H1 (cell line): Measurements from ENCODE around the gene NUBPL. TPM values are rescaled to one million over a fixed set of nuclear protein-coding genes. Genes with fewer than 3 reads are reported as not detected.

Experiments
- CTCF ChIA-PET: fragments of 300-600 bp; sonication (Branson Sonifier 250); formaldehyde crosslinking; loops from one replicate; lab custom pipeline; 2021; ENCODE audit not compliant: partially characterized antibody; lab: Charles Lee
- POLR2A ChIA-PET: fragments of 300-600 bp; sonication (Branson Sonifier 250); formaldehyde crosslinking; loops from one replicate; lab custom pipeline; 2021; ENCODE audit warnings: inconsistent platforms; ENCODE audit not compliant: partially characterized antibody; lab: Charles Lee
- DNase-seq, 2 experiments: peaks; one replicate each; pipeline versions ENCODE4 v3.0.0 to v3.0.0-alpha.2; 2010 to 2022; ENCODE audit warnings: low spot score in 2 of 2, low read depth in 1 of 2, mixed read lengths in 1 of 2
- FAIRE-seq: peaks from 2 replicates; lab custom pipeline; 2011; peaks lifted over from hg19 to GRCh38; lab: Jason Lieb, UNC
- H2AFZ ChIP-seq: 2 replicates; pipeline ENCODE4 v1.8.1; 2012; ENCODE audit warnings: low read length, inconsistent platforms
- H2AK5ac ChIP-seq: 2 replicates; pipeline ENCODE4 v1.6.1; 2013; ENCODE audit warnings: low read depth, low read length
- H2BK120ac ChIP-seq: replicated peaks from 2 replicates; pipeline ENCODE3; 2013; ENCODE audit warnings: low read depth, low read length, inconsistent platforms
- H2BK12ac ChIP-seq: 2 replicates; pipeline ENCODE4 v1.6.1; 2013; ENCODE audit warnings: low read depth, low read length
- H2BK15ac ChIP-seq: 2 replicates; pipeline ENCODE4 v1.6.1; 2013; ENCODE audit warnings: low read length
- H2BK20ac ChIP-seq: 2 replicates; pipeline ENCODE4 v1.6.1; 2013; ENCODE audit warnings: low read length
- H2BK5ac ChIP-seq: 2 replicates; pipeline ENCODE4 v1.6.1; 2013; ENCODE audit warnings: low read depth, low read length
- H3K14ac ChIP-seq: 2 replicates; pipeline ENCODE4 v1.6.1; 2013; ENCODE audit warnings: inconsistent platforms; ENCODE audit not compliant: insufficient read length
- H3K18ac ChIP-seq: 2 replicates; pipeline ENCODE4 v1.6.1; 2013; ENCODE audit warnings: low read length; ENCODE audit errors: extremely low read depth
- H3K23ac ChIP-seq: 2 replicates; pipeline ENCODE4 v1.6.1; 2013; ENCODE audit warnings: inconsistent platforms; ENCODE audit not compliant: insufficient read length
- H3K23me2 ChIP-seq: 2 replicates; pipeline ENCODE4 v1.6.1; 2013; ENCODE audit warnings: low read depth, low read length
- H3K27ac ChIP-seq: 2 replicates; pipeline ENCODE4 v1.6.1; 2011; ENCODE audit warnings: low read depth, low read length, inconsistent platforms
- H3K27me3 ChIP-seq, 4 experiments: replicated peaks in 1 of 4; 1 replicate in 1 of 4; 2 replicates in 3 of 4; pipeline versions ENCODE4 v1.6.1 to v1.8.1; 2011 to 2013; ENCODE audit warnings: low read length in 3 of 4, mild to moderate bottlenecking in 3 of 4, inconsistent platforms in 2 of 4, mixed read lengths in 2 of 4, moderate library complexity in 1 of 4; ENCODE audit not compliant: control insufficient read depth in 3 of 4, insufficient read depth in 3 of 4; ENCODE audit errors: extremely low read depth in 1 of 4
- H3K36me3 ChIP-seq, 4 experiments: 2 replicates each; pipeline versions ENCODE4 v1.6.1 to v1.8.1; 2011 to 2013; ENCODE audit warnings: mild to moderate bottlenecking in 4 of 4, low read length in 3 of 4, moderate library complexity in 2 of 4, control low read depth in 1 of 4, inconsistent platforms in 1 of 4; ENCODE audit not compliant: insufficient read depth in 4 of 4, control insufficient read depth in 2 of 4
- H3K4ac ChIP-seq: replicated peaks from 2 replicates; pipeline ENCODE3; 2013; ENCODE audit warnings: low read length, low read depth, mixed read lengths, inconsistent platforms; ENCODE audit not compliant: insufficient read length
- H3K4me1 ChIP-seq, 4 experiments: replicated peaks in 1 of 4; 1 replicate in 1 of 4; 2 replicates in 3 of 4; pipeline versions ENCODE4 v1.6.1 to v1.8.1; 2011 to 2013; ENCODE audit warnings: low read length in 3 of 4, inconsistent platforms in 2 of 4, mixed read lengths in 1 of 4; ENCODE audit not compliant: insufficient read depth in 4 of 4, control insufficient read depth in 3 of 4
- H3K4me2 ChIP-seq, 2 experiments: 2 replicates each; pipeline versions ENCODE4 v1.6.1 to v1.8.1; 2011 to 2013; ENCODE audit warnings: low read depth in 2 of 2, low read length in 2 of 2, control low read depth in 1 of 2, inconsistent platforms in 1 of 2, mild to moderate bottlenecking in 1 of 2; ENCODE audit not compliant: insufficient read depth in 1 of 2
- H3K4me3 ChIP-seq, 4 experiments: fragments of 200-600, 300-600 bp in 1 of 4; sonication (generic), shearing (Covaris generic), sonication (Bioruptor Twin) in 1 of 4; 2 replicates each; pipeline versions ENCODE4 v1.5.1 to v1.8.1; 2011 to 2016; ENCODE audit warnings: low read length in 4 of 4, low read depth in 3 of 4, control low read depth in 2 of 4, inconsistent platforms in 2 of 4, mild to moderate bottlenecking in 2 of 4, mixed read lengths in 1 of 4, moderate library complexity in 1 of 4; ENCODE audit not compliant: insufficient read depth in 2 of 4; ENCODE audit errors: extremely low read depth in 1 of 4
- H3K56ac ChIP-seq: replicated peaks from 2 replicates; pipeline ENCODE3; 2013; ENCODE audit warnings: low read depth, mild to moderate bottlenecking, mixed read lengths, low read length, inconsistent platforms; ENCODE audit not compliant: insufficient read length
- H3K79me1 ChIP-seq: 2 replicates; pipeline ENCODE4 v1.6.1; 2013; ENCODE audit warnings: low read depth, low read length, control low read depth
- H3K79me2 ChIP-seq, 2 experiments: 2 replicates each; pipeline versions ENCODE4 v1.6.1 to v1.8.1; 2012 to 2013; ENCODE audit warnings: low read length in 2 of 2, mild to moderate bottlenecking in 2 of 2, inconsistent platforms in 1 of 2; ENCODE audit not compliant: insufficient read depth in 2 of 2, control insufficient read depth in 1 of 2
- H3K9ac ChIP-seq, 4 experiments: replicated peaks in 1 of 4; 1 replicate in 1 of 4; 2 replicates in 3 of 4; pipeline versions ENCODE4 v1.6.1 to v1.8.1; 2011 to 2013; ENCODE audit warnings: low read depth in 3 of 4, low read length in 3 of 4, control low read depth in 2 of 4, mild to moderate bottlenecking in 2 of 4, moderate library complexity in 2 of 4, inconsistent platforms in 1 of 4; ENCODE audit errors: extremely low read depth in 1 of 4
- H3K9me3 ChIP-seq, 2 experiments: 2 replicates each; pipeline versions ENCODE4 v1.6.1 to v1.8.1; 2012 to 2013; ENCODE audit warnings: mild to moderate bottlenecking in 2 of 2, moderate library complexity in 2 of 2, control low read depth in 1 of 2, inconsistent platforms in 1 of 2, low read depth in 1 of 2, low read length in 1 of 2, mixed read lengths in 1 of 2; ENCODE audit not compliant: insufficient read depth in 2 of 2
- H4K20me1 ChIP-seq, 2 experiments: replicated peaks in 1 of 2; 2 replicates each; pipeline versions ENCODE3 to v1.8.1; 2011 to 2013; ENCODE audit warnings: inconsistent platforms in 2 of 2, low read length in 2 of 2, mild to moderate bottlenecking in 1 of 2; ENCODE audit not compliant: insufficient read depth in 2 of 2, control insufficient read depth in 1 of 2
- H4K5ac ChIP-seq: 2 replicates; pipeline ENCODE4 v1.6.1; 2013; ENCODE audit warnings: low read length, low read depth, mixed read lengths, inconsistent platforms; ENCODE audit not compliant: insufficient read length
- H4K8ac ChIP-seq: 2 replicates; pipeline ENCODE4 v1.8.0; 2013; ENCODE audit warnings: mild to moderate bottlenecking, moderate library complexity, low read length, inconsistent platforms; ENCODE audit not compliant: insufficient read depth; ENCODE audit errors: extremely low read depth
- H4K91ac ChIP-seq: replicated peaks from 2 replicates; pipeline ENCODE3; 2013; ENCODE audit warnings: low read length, mixed read lengths, inconsistent platforms; ENCODE audit not compliant: insufficient read length
- BACH1 ChIP-seq: IDR thresholded peaks from 2 replicates; pipeline ENCODE4 v1.6.1; 2012; ENCODE audit warnings: low read length, improper control_type of control experiment
- CREB1 ChIP-seq: IDR thresholded peaks from 2 replicates; pipeline ENCODE4 v1.6.1; 2012; ENCODE audit warnings: inconsistent platforms
- RBBP5 ChIP-seq: IDR thresholded peaks from 2 replicates; pipeline ENCODE4 v1.7.1; 2012; ENCODE audit warnings: low read depth, mild to moderate bottlenecking, inconsistent platforms, low read length, moderate library complexity, borderline replicate concordance
- SRF ChIP-seq: IDR thresholded peaks from 2 replicates; pipeline ENCODE4 v1.6.1; 2011; ENCODE audit warnings: mild to moderate bottlenecking, low read depth, low read length, moderate library complexity
- SUZ12 ChIP-seq: fragments of 200-600 bp; sonication (generic); IDR thresholded peaks from 2 replicates; pipeline ENCODE4 v1.6.1; 2012; ENCODE audit warnings: mild to moderate bottlenecking, inconsistent platforms, low read length, moderate library complexity, mixed read lengths
- TAF1 ChIP-seq: IDR thresholded peaks from 2 replicates; pipeline ENCODE4 v1.6.1; 2011; ENCODE audit warnings: mild to moderate bottlenecking, low read depth, low read length
- WGBS, 2 experiments: shearing (Covaris generic) in 1 of 2; methylation state at CpG; one replicate each; pipeline versions ENCODE4 v1.1.6 to v1.1.7; 2013 to 2015; ENCODE audit warnings: low lambda C conversion rate in 2 of 2, mixed read lengths in 2 of 2, inconsistent platforms in 1 of 2, low coverage in 1 of 2, missing lambda C conversion rate in 1 of 2; ENCODE audit not compliant: insufficient replicate concordance in 2 of 2, insufficient coverage in 1 of 2, insufficient read length in 1 of 2; ENCODE audit errors: extremely low coverage in 1 of 2, missing lambda C conversion rate in 1 of 2; 5-methylcytosine and 5-hydroxymethylcytosine counted together
- polyA plus RNA-seq, 7 experiments: library from polyadenylated mRNA; depleted of rRNA in 3 of 7; stranded (reverse) in 5 of 7; unstranded in 2 of 7; fragments of >200 nt in 5 of 7; fragments of 200-250 nt in 2 of 7; gene quantifications; 1 replicate in 5 of 7; 2 replicates in 1 of 7; 4 replicates in 1 of 7; pipeline versions ENCODE4 v1.2.1 to v1.2.3, GENCODE V29; 2011 to 2013; ENCODE audit warnings: missing spikeins in 2 of 7, mixed read lengths in 2 of 7
- total RNA-seq: library from RNA; stranded (reverse); fragmentation: NEBNext Ultra II Directional; extraction: Animal tissue kit (Norgen Biotek cat#: 25700); gene quantifications from 2 replicates; pipeline ENCODE4 v1.2.1, GENCODE V29; 2021

NUBPL gene
- total and polyA plus RNA-seq, 2 of the 8 experiments (the other 6 are each of a cell fraction or from before 2014, with no cell fraction given): 1.6 to 6.8 TPM

DNA sequence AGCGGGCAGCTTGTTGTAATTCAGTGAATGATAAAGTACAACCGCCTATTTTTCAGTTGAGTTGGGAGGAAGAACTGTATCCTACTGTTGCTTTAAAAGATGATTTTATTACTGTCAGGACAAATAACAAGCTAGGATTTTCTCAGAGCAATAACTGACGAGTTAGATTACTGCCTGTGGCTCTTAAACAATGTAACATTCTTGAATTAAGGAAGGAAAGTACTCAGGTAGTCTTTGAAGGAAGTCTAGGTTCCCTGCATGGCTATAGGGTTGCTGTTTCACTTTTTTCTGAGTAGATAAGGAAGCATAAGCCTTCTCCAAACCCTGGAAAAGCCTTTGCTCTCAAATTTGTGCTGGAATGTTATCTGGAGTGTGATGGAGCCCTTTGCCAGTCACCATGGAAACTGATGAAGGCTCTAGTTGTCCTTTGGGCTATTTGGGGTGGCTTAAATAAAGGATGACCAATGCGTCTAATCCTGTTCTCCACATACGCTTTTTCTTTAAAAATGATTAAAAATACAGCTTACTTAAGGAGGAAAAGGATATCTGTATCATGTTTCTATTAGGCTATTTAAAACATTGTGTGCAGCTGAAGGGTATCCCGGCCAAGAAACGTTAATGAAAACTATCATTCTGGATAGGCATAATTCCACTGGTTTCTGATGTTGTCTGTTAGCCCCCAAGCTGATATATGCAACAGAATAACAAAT, 17.7 kb downstream of the NUBPL start:
- peaks cover 0 to 3% of the 10 kb centered on the region in 2 experiments for H4K20me1 ChIP-seq
- no peaks in the 10 kb centered on the region for H3K23me2 ChIP-seq
- no peak overlapping the region for H2BK20ac ChIP-seq
- no peak overlapping the region for H4K5ac ChIP-seq
- no peaks in the 10 kb centered on the region for H3K36me3 ChIP-seq
- no peak overlapping the region for H4K91ac ChIP-seq
- no peak overlapping the region for H4K8ac ChIP-seq
- ChIA-PET POLR2A (no interaction called here), CTCF (no interaction called here)
- no peak overlapping the region for H2BK12ac ChIP-seq
- no peaks in the 10 kb centered on the region for H3K4me1 ChIP-seq
- H2BK120ac ChIP-seq: no peak overlapping the region
- FAIRE-seq (no peak), DNase-seq (no peak)
- H3K14ac ChIP-seq: no peak overlapping the region
- no peak overlapping the region for H3K4me2 ChIP-seq
- H3K56ac ChIP-seq: no peak overlapping the region
- H3K23ac ChIP-seq: no peak overlapping the region
- no peaks in the 10 kb centered on the region for H3K79me1 ChIP-seq
- no peak overlapping the region for H2BK15ac ChIP-seq
- no peak overlapping the region for H3K4ac ChIP-seq
- no peak overlapping the region for H3K18ac ChIP-seq
- H3K79me2 ChIP-seq: no peaks in the 10 kb centered on the region
- no peak overlapping the region for H3K27ac ChIP-seq
- no peak overlapping the region for H2AFZ ChIP-seq
- no peak overlapping the region for H3K4me3 ChIP-seq
- H3K9me3 ChIP-seq: peaks cover 0 to 11% of the 10 kb centered on the region in 2 experiments; a peak in 3 of 4 replicates
- H3K27me3 ChIP-seq: no peaks in the 10 kb centered on the region
- H2BK5ac ChIP-seq: no peak overlapping the region
- 62% methylated on average over 7 of the region's 7 CpGs; no CpG with 5 or more reads in 1 of the 2 experiments for WGBS, 2 experiments
- no peak overlapping the region for H2AK5ac ChIP-seq
- H3K9ac ChIP-seq: no peak overlapping the region
- TF ChIP-seq RBBP5 (no peak), BACH1 (no peak), SRF (no peak), TAF1 (no peak), SUZ12 (no peak), CREB1 (no peak)
